GM21576 (cell line): ENCODE results near the gene GRIFIN.

Source experiments
- ATAC-seq: cut with Tn5 transposase; IDR thresholded peaks from one replicate; pipeline ENCODE4 v1.9.1; 2021; ENCODE audit warnings: mild to moderate bottlenecking, moderate library complexity; ENCODE audit not compliant: unreplicated experiment

GRIFIN gene

GRCh38 chr7:2437136-2437535 lies 39.1 kb downstream of the GRIFIN start:
- ATAC-seq: no peak

DNA sequence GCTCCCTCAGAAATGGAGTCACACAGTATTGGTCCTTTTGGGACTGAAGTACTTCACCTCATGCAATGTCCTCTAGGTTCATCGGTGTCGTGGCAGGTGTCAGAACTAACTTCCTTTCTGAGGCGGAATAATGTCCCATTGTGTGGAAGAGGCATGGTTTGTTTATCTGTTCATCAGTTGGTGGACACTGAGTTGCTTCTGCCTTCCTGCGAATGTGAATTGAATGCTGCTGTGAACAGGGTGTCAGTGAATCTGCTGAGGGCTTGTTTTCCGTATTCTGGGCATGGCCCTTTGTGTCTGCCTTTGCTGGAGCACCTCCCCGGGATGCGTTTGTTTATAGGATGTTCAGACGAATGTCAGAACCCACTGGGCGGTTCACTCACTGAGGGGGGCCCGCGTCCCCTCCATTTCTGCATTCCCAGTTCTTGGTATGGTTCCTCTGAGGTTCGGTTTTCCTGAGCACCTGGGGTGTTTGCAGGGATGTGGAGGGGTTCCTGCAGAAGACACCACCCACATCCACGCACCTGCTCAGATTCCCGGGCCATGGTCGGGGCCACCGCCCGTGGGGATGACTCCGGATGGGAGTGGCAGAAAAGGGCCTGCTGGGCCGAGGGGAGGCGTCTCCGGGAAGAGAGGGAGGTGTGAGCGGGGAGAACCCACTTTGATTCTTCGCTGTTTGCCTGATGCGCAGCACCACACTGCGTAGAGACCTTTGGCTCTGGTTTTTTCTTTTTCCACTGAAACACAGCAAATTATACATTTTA lies 39.7 kb downstream of the GRIFIN start:
- ATAC-seq: no peak

GRCh38 chr7:2435146-2435545 lies 41.1 kb downstream of the GRIFIN start:
- ATAC-seq: no peak

- ATAC-seq: no peak
These were observed 42.3 kb downstream of the GRIFIN start for GRCh38 chr7:2433713-2434550.

DNA sequence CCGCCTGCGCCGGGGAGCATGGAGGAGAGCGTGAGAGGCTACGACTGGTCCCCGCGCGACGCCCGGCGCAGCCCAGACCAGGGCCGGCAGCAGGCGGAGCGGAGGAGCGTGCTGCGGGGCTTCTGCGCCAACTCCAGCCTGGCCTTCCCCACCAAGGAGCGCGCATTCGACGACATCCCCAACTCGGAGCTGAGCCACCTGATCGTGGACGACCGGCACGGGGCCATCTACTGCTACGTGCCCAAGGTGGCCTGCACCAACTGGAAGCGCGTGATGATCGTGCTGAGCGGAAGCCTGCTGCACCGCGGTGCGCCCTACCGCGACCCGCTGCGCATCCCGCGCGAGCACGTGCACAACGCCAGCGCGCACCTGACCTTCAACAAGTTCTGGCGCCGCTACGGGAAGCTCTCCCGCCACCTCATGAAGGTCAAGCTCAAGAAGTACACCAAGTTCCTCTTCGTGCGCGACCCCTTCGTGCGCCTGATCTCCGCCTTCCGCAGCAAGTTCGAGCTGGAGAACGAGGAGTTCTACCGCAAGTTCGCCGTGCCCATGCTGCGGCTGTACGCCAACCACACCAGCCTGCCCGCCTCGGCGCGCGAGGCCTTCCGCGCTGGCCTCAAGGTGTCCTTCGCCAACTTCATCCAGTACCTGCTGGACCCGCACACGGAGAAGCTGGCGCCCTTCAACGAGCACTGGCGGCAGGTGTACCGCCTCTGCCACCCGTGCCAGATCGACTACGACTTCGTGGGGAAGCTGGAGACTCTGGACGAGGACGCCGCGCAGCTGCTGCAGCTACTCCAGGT lies 43.1 kb downstream of the GRIFIN start:
- ATAC-seq: no peak

DNA sequence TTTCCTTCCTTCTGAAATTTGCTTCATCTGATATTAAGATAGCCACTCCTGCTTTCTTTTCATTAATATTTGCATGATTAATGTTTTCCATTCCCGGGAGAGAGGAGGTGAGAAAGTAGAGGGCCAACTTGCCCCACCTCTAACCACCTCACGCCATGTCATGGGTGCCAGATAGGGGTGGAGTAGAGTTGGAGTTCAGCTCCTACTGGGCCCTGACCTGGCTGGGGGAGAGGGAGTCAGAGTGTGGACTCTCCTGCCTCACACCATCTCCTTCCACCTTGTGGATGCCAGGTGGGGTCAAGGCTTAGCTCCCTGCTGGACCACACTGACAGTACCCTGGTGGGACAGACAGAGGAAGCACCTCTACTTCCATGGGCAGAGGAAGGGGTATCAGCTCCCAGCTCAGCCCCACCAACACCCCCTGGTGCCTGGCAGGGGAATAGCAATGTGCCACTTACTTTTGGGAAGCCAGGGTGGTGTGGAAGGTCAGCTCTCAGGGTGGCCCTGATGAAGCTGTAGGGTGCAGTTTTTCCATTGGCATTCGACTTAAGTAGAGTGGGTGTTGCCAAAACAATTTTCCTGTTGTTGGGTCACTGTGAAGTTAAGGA lies 44.8 kb downstream of the GRIFIN start:
- ATAC-seq: no peak

GRCh38 chr7:2425749-2426148 lies 50.4 kb downstream of the GRIFIN start:
- no peak for ATAC-seq
